ENCODE measurements around the gene CD38.

Gene CD38

DNA sequence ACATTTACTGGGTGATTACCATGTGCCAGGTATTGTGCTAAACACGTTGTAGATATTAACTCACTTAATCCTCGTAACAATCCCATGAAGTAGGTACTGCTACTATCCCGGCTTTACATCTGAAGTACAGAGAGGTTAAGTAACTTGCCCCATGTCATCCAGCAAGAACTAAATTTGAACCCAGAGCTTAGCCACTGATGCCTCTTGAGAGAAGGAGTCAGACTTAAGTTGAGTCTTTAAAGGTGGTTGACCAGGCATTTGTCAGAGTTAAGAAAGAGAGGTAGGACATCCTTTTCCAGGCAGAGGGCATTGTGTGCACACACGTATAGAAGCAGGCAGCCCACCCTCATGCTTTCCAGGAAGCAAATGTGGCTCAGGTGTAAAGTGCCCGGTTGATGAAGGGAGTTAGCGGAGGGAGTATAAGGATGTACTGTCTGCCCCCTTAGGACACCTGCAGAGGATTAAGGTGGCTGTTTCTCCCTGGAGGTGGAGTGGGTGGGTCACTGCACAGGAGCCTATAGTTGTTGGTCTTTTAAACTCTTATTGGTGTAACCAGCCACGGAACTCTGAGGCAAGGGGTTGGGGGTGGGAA lies 335 bp upstream of the CD38 start:
- H3K9me3 ChIP-seq (ENCODE audit: control insufficient read depth, low read length), result no peaks in the 10 kb centered on the region
- peaks cover 4% of the 10 kb centered on the region for H3K4me1 ChIP-seq (ENCODE audit: control insufficient read depth, insufficient read depth, low read length)
- 71 to 73% methylated on average over 7 of the region's 7 CpGs for WGBS, 2 experiments
- H3K27ac ChIP-seq (ENCODE audit: insufficient read depth, low read depth, low read length, poor library complexity, severe bottlenecking), result no peak overlapping the region
- H3K27me3 ChIP-seq (ENCODE audit: control insufficient read depth, insufficient read depth, low read length, poor library complexity, severe bottlenecking), result peaks cover 44% of the 10 kb centered on the region
- H3K36me3 ChIP-seq (ENCODE audit: control insufficient read depth, insufficient read depth, low read length), result no peaks in the 10 kb centered on the region
- peak overlapping the region; percentile 49 for H3K4me3 ChIP-seq (ENCODE audit: insufficient read depth, low read depth, low read length)

DNA sequence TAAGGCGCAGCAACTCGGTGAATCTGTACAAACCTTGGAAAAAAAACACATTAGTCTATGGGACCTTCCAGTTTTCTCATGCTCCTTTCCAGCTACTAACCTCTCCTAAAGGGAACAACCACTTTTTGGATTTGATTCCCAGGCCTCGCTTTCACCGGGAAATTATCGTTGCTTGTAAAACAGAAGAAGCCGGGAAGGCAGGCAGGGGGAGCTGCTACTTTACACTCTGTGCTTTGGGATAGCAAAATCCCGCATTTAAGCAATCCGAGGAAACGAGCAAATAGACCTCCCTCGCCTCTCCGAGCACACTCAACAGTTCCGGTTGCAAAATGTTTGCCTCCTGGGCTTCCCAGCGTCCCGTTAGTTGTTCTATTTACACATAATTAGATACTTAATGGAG lies 1.2 kb downstream of the CD38 start:
- Histone ChIP-seq H3K9me3 (ENCODE audit: control insufficient read depth, low read length) (no peaks in the 10 kb centered on the region), H3K27ac (ENCODE audit: insufficient read depth, low read depth, low read length, poor library complexity, severe bottlenecking) (no peak overlapping the region), H3K36me3 (ENCODE audit: control insufficient read depth, insufficient read depth, low read length) (no peaks in the 10 kb centered on the region), H3K4me1 (ENCODE audit: control insufficient read depth, insufficient read depth, low read length) (peaks cover 4% of the 10 kb centered on the region), H3K4me3 (ENCODE audit: insufficient read depth, low read depth, low read length) (peak overlapping the region; percentile 49), H3K27me3 (ENCODE audit: control insufficient read depth, insufficient read depth, low read length, poor library complexity, severe bottlenecking) (peaks cover 44% of the 10 kb centered on the region)
- 3 to 4% methylated on average over 14 of the region's 14 CpGs for WGBS, 2 experiments

DNA sequence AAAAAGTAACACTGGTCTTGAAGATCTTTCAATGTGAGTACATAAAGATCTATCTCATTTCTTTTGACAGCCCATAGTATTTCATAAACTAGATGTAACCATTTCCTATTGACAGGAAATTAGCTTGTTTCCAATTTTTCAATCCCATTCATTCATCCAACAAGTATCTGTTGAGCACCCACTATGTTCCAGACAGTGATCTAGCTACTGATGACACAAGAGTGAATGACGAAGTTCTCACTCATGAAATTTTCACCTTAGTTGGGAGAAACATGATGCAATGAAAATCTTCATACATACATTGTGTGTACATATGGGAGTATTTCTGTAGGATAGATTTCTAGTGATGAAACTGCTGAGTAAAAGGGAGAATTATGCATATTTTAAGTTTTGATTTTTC lies 1.7 kb downstream of the CD38 start:
- 100% methylated on average over 1 of the region's 1 CpG for WGBS, 2 experiments

DNA sequence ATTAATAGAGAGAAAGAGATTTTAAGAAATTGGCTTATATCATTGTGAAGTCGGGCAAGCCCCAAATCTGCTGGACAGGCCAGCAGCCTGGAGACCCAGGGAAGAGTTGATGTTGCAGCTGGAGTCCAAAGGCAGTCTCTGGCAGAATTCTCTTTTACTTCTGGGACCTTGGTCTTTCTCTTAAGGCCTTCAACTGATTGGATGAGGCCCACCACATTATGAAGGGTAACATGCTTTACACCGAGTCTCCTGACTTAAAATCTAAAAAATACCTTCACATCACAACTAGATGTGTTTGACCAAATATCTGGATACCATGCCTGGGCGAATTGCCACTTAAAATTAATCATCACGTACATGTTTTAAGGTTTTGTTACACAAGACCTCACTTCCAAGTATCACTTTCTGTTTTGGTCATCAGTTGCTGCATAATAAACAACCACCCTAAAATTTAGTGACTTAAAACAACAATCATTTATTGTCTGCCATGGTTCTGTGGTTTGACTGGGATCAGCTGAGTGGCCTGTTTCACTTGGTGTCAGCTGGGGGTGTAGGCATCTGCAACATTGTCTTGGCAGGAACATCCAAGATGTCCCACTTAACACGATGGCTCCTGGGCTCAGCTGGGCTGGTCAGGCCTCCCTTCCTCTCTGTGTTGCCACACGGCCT lies 3.4 kb downstream of the CD38 start:
- 89 to 90% methylated on average over 6 of the region's 6 CpGs for WGBS, 2 experiments
- no peak overlapping the region for H3K27ac ChIP-seq (ENCODE audit: insufficient read depth, low read depth, low read length, poor library complexity, severe bottlenecking)
- no peaks in the 10 kb centered on the region for H3K36me3 ChIP-seq (ENCODE audit: control insufficient read depth, insufficient read depth, low read length)
- no peak overlapping the region for H3K4me3 ChIP-seq (ENCODE audit: insufficient read depth, low read depth, low read length)
- peaks cover 4% of the 10 kb centered on the region for H3K4me1 ChIP-seq (ENCODE audit: control insufficient read depth, insufficient read depth, low read length)
- peaks cover 39% of the 10 kb centered on the region for H3K27me3 ChIP-seq (ENCODE audit: control insufficient read depth, insufficient read depth, low read length, poor library complexity, severe bottlenecking)
- no peaks in the 10 kb centered on the region for H3K9me3 ChIP-seq (ENCODE audit: control insufficient read depth, low read length)

More for the DNA sequence above, 1.7 kb downstream of the CD38 start:
- Histone ChIP-seq H3K4me1 (ENCODE audit: control insufficient read depth, insufficient read depth, low read length) (peaks cover 4% of the 10 kb centered on the region), H3K9me3 (ENCODE audit: control insufficient read depth, low read length) (no peaks in the 10 kb centered on the region), H3K27ac (ENCODE audit: insufficient read depth, low read depth, low read length, poor library complexity, severe bottlenecking) (no peak overlapping the region), H3K27me3 (ENCODE audit: control insufficient read depth, insufficient read depth, low read length, poor library complexity, severe bottlenecking) (peaks cover 44% of the 10 kb centered on the region), H3K4me3 (ENCODE audit: insufficient read depth, low read depth, low read length) (no peak overlapping the region), H3K36me3 (ENCODE audit: control insufficient read depth, insufficient read depth, low read length) (no peaks in the 10 kb centered on the region)

DNA sequence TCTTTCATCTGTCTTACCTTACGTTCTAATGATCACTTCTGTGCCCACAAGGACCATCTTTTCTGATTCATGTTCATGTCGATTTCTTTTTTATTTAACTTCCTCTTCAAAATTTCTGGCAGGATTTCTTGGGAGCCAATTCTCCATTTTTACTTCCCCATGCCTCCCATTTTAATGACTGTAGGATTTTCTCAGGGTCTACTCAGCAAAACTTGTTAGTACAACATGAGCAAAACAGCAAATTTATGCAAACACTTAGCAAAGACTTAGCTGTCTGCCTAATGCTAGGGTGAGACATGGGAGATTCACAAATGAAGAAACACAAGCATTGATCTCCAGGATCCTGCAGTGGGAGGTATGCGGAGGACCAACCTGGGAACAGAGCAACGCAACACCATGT lies 5.5 kb downstream of the CD38 start:
- no peaks in the 10 kb centered on the region for H3K36me3 ChIP-seq (ENCODE audit: control insufficient read depth, insufficient read depth, low read length)

DNA sequence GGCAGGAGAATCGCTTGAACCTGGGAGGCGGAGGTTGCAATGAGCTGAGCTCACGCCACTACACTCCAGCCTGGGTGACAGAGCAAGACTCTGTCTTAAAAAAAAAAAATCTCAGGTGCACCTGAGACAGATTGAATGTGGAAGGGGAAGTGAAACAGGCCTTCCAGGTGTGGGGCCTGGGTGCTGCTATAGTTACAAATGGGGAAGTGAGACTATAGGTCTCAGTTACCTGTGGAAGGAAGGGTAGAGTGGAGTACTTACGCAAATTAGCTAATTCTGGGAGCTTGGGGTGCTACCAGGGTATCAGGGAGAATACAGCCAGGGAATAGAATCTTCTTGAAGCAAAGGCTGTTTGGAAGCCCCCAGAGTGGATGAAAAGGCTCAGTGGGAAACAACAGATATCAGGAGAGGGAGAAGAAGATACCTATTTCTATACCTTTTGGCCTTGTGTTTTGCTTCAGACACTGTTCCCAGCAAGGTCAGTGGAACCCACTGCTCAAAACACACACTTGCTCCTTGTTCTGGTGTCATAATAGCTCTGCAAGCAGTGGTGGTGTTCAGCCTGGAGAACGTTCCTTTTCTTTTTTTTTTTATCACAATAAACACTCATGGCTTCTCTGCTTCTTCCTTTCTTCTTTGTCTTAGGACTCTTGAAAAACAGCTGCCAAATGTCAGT lies 7.0 kb downstream of the CD38 start:
- Histone ChIP-seq H3K4me1 (ENCODE audit: control insufficient read depth, insufficient read depth, low read length) (no peaks in the 10 kb centered on the region), H3K27ac (ENCODE audit: insufficient read depth, low read depth, low read length, poor library complexity, severe bottlenecking) (no peak overlapping the region), H3K4me3 (ENCODE audit: insufficient read depth, low read depth, low read length) (no peak overlapping the region), H3K9me3 (ENCODE audit: control insufficient read depth, low read length) (no peaks in the 10 kb centered on the region), H3K27me3 (ENCODE audit: control insufficient read depth, insufficient read depth, low read length, poor library complexity, severe bottlenecking) (peaks cover 5% of the 10 kb centered on the region), H3K36me3 (ENCODE audit: control insufficient read depth, insufficient read depth, low read length) (no peaks in the 10 kb centered on the region)
- WGBS, 2 experiments, result 82 to 94% methylated on average over 5 of the region's 5 CpGs

More for the DNA sequence above, 5.5 kb downstream of the CD38 start:
- Histone ChIP-seq H3K4me1 (ENCODE audit: control insufficient read depth, insufficient read depth, low read length) (peaks cover 2% of the 10 kb centered on the region), H3K4me3 (ENCODE audit: insufficient read depth, low read depth, low read length) (no peak overlapping the region), H3K9me3 (ENCODE audit: control insufficient read depth, low read length) (no peaks in the 10 kb centered on the region), H3K27me3 (ENCODE audit: control insufficient read depth, insufficient read depth, low read length, poor library complexity, severe bottlenecking) (peaks cover 19% of the 10 kb centered on the region), H3K27ac (ENCODE audit: insufficient read depth, low read depth, low read length, poor library complexity, severe bottlenecking) (no peak overlapping the region)
- 78 to 79% methylated on average over 4 of the region's 4 CpGs for WGBS, 2 experiments

DNA sequence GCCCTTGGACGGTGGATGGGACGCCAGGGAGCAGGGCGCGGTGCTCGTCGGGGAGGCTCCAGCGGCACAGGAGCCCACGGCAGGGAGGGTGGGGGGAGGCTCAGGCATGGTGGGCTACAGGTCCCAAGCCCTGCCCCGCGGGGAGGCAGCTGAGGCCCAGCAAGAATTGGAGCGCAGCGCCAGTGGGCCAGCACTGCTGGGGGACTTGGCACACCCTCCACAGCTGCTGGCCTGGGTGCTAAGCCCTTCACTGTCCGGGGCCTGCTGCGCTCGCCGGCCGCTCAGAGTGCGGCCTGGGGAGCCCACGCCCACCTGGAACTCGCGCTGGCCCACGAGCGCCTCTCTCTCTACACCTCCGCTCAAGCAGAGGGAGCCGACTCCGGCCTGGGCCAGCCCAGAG lies 8.6 kb downstream of the CD38 start:
- Histone ChIP-seq H3K9me3 (ENCODE audit: control insufficient read depth, low read length) (no peaks in the 10 kb centered on the region), H3K36me3 (ENCODE audit: control insufficient read depth, insufficient read depth, low read length) (no peaks in the 10 kb centered on the region), H3K4me3 (ENCODE audit: insufficient read depth, low read depth, low read length) (no peak overlapping the region), H3K27ac (ENCODE audit: insufficient read depth, low read depth, low read length, poor library complexity, severe bottlenecking) (no peak overlapping the region), H3K4me1 (ENCODE audit: control insufficient read depth, insufficient read depth, low read length) (no peaks in the 10 kb centered on the region), H3K27me3 (ENCODE audit: control insufficient read depth, insufficient read depth, low read length, poor library complexity, severe bottlenecking) (no peaks in the 10 kb centered on the region)
- WGBS, 2 experiments, result 96 to 97% methylated on average over 26 of the region's 26 CpGs

DNA sequence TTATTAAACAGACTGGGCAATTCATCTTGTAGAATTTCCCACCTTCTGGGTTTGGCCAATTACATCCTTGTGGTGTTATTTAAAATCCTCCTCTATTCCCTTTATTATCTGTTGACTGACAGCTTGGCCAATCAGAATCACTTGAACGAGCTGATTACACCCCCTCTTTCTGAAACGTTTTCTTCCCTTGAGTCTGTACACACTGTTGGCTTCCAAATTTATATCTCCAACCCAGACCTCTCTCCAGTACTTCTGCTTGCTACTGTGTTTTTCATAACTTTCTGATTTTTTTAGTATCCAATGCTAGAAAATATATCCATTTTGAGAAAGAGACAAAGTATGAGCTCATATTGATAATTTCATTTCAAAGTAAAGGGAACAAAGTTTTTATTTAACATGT lies 14.8 kb downstream of the CD38 start:
- no peaks in the 10 kb centered on the region for H3K27me3 ChIP-seq (ENCODE audit: control insufficient read depth, insufficient read depth, low read length, poor library complexity, severe bottlenecking)

DNA sequence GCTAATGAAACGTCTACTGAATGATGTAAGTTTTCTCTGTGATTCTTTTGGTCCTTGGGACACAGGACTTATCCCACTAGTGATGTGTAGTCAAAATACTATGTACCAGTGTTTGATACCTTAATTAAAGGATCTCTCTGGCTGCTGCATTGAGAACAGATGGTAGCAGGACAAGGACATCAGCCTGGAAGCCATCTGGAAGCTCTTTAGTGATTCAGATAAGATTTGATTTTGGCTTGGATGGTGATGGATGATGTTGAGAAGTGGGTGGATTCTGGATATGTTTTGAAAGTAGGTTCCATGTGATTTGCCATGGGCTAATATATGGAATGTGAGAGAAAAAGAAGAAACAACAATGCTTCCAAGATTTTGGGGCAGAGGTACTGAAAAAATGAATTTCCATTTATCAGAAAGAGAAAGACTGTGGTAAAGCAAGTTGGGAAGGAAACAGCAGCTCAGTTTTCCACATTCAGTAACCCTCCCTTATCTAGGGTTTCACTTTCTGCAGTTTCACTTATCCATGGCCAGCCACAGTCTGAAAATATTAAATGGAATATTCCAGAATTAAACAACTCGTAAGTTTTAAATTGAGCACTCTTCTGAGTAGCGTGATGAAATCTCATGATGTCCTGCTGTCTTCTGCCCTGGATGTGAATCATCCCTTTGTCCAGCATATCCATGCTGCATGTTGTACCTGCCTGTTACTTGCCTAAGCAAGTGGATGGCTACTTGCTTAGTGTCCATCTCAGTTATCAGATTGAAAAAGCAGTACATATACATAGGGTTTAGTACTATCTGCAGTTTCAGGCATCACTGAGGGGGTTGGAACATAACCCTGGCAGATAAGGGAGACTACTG lies 15.6 kb downstream of the CD38 start:
- Histone ChIP-seq H3K4me1 (ENCODE audit: control insufficient read depth, insufficient read depth, low read length) (no peaks in the 10 kb centered on the region), H3K27me3 (ENCODE audit: control insufficient read depth, insufficient read depth, low read length, poor library complexity, severe bottlenecking) (no peaks in the 10 kb centered on the region), H3K36me3 (ENCODE audit: control insufficient read depth, insufficient read depth, low read length) (no peaks in the 10 kb centered on the region), H3K27ac (ENCODE audit: insufficient read depth, low read depth, low read length, poor library complexity, severe bottlenecking) (no peak overlapping the region), H3K4me3 (ENCODE audit: insufficient read depth, low read depth, low read length) (no peak overlapping the region), H3K9me3 (ENCODE audit: control insufficient read depth, low read length) (no peaks in the 10 kb centered on the region)
- WGBS, 2 experiments, result 93 to 99% methylated on average over 3 of the region's 3 CpGs

More for the DNA sequence above, 14.8 kb downstream of the CD38 start:
- no peaks in the 10 kb centered on the region for H3K36me3 ChIP-seq (ENCODE audit: control insufficient read depth, insufficient read depth, low read length)
- no peak overlapping the region for H3K27ac ChIP-seq (ENCODE audit: insufficient read depth, low read depth, low read length, poor library complexity, severe bottlenecking)
- no peaks in the 10 kb centered on the region for H3K9me3 ChIP-seq (ENCODE audit: control insufficient read depth, low read length)
- no peaks in the 10 kb centered on the region for H3K4me1 ChIP-seq (ENCODE audit: control insufficient read depth, insufficient read depth, low read length)
- WGBS, 2 experiments, result 78 to 85% methylated on average over 2 of the region's 2 CpGs
- no peak overlapping the region for H3K4me3 ChIP-seq (ENCODE audit: insufficient read depth, low read depth, low read length)

DNA sequence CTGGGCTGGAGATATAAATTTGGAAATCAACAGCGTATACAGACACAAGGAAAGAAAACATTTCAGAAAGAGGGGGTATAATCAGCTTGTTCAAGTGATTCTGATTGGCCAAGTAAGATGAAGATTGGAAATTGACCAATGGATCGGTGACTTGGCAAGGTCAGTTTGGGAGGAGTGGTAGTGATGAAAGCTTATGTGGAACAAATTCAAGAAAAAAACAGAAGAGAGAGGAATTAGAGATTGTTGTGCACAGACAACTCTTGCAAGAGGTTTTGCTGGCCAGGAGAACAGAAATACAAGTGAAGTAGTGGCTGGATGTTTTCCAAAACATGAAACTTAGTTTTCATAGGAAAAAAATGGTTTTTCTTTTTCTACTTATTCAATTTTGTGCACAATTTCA lies 16.3 kb downstream of the CD38 start:
- Histone ChIP-seq H3K27me3 (ENCODE audit: control insufficient read depth, insufficient read depth, low read length, poor library complexity, severe bottlenecking) (no peaks in the 10 kb centered on the region), H3K4me1 (ENCODE audit: control insufficient read depth, insufficient read depth, low read length) (no peaks in the 10 kb centered on the region), H3K36me3 (ENCODE audit: control insufficient read depth, insufficient read depth, low read length) (no peaks in the 10 kb centered on the region), H3K9me3 (ENCODE audit: control insufficient read depth, low read length) (no peaks in the 10 kb centered on the region), H3K27ac (ENCODE audit: insufficient read depth, low read depth, low read length, poor library complexity, severe bottlenecking) (no peak overlapping the region), H3K4me3 (ENCODE audit: insufficient read depth, low read depth, low read length) (no peak overlapping the region)
- 94 to 98% methylated on average over 2 of the region's 2 CpGs for WGBS, 2 experiments
